ENCODE measurements around the gene MIPOL1. TPM values are rescaled to one million over a fixed set of nuclear protein-coding genes. Genes with fewer than 3 reads are reported as not detected.
A peak's percentile ranks its signal among the peaks of the same experiment; 100 is the strongest.

Gene MIPOL1
- total and polyA plus RNA-seq, 2 of the 13 experiments (the other 11 are each of a cell fraction or from before 2014, with no cell fraction given) = 8.6 to 34.2 TPM

GRCh38 chr14:37594238-37594970 lies 396.7 kb downstream of the MIPOL1 start (continued):
- TF ChIP-seq ZNF770 (CRISPR knock-in tag; IDR thresholded peaks at IDR 0.05) (no peak), ZNF670 (CRISPR knock-in tag; IDR thresholded peaks at IDR 0.05; ENCODE audit: borderline replicate concordance) (peak; percentile 76; the same call in 1 of the 2 replicates), ZNF10 (CRISPR knock-in tag; IDR thresholded peaks at IDR 0.05; ENCODE audit: borderline replicate concordance, low read depth) (no peak), TAF1 (CRISPR knock-in tag; IDR thresholded peaks at IDR 0.05) (peak; percentile 29), ZNF34 (CRISPR knock-in tag; IDR thresholded peaks at IDR 0.05; ENCODE audit: borderline replicate concordance) (no peak), FOXK1 (CRISPR knock-in tag; IDR thresholded peaks at IDR 0.05; ENCODE audit: borderline replicate concordance, low read depth) (peak; percentile 51; the same call in 1 of the 2 replicates), STAT6 (CRISPR knock-in tag; IDR thresholded peaks at IDR 0.05; ENCODE audit: borderline replicate concordance) (peak; percentile 79), ZNF563 (CRISPR knock-in tag; IDR thresholded peaks at IDR 0.05) (peak; percentile 94), ZIK1 (CRISPR knock-in tag; IDR thresholded peaks at IDR 0.05; ENCODE audit: borderline replicate concordance, low read depth) (no peak), FOXP1 (IDR thresholded peaks at IDR 0.05) (no peak), FOXP1 (CRISPR knock-in tag; IDR thresholded peaks at IDR 0.05) (no peak; the same call in 1 of the 2 replicates), ZBTB44 (CRISPR knock-in tag; IDR thresholded peaks at IDR 0.05) (no peak), ZFP90 (CRISPR knock-in tag; IDR thresholded peaks at IDR 0.05; ENCODE audit: borderline replicate concordance) (peak; percentile 76), ZNF777 (CRISPR knock-in tag; IDR thresholded peaks at IDR 0.05) (peak; percentile 31; the same call in 1 of the 2 replicates), DR1 (CRISPR knock-in tag; IDR thresholded peaks at IDR 0.05) (no peak), GATAD2A (CRISPR knock-in tag; IDR thresholded peaks at IDR 0.05) (peak; percentile 85), PLRG1 (conservative IDR thresholded peaks at IDR 0.05) (no peak), FLYWCH1 (CRISPR knock-in tag; IDR thresholded peaks at IDR 0.05) (no peak), CEBPB (IDR thresholded peaks at IDR 0.05; ENCODE audit: borderline replicate concordance, low read depth, low read length) (no peak), BRD4 (CRISPR knock-in tag; IDR thresholded peaks at IDR 0.05) (0 out of 2 replicates have a peak, but pooled peaks have one; percentile 24), GRHL1 (CRISPR knock-in tag; conservative IDR thresholded peaks at IDR 0.05) (no peak), SRSF1 (optimal IDR thresholded peaks at IDR 0.05; ENCODE audit: low read depth, low read length) (peak; percentile 25)
